ENCODE data around the gene PACS2.

GRCh38 chr14:105421723-105422615, 107.4 kb downstream of the PACS2 start:
- TF ChIP-seq CTCF (IDR thresholded peaks at IDR 0.05) (no peak), POLR2A (IDR thresholded peaks at IDR 0.05) (no peak)
